MCF 10A (cell line): ENCODE data around the gene TRPM4. TPM values are rescaled to one million over a fixed set of nuclear protein-coding genes. Genes with fewer than 3 reads are reported as not detected.
"Not testable (repeated sequence)": the region's sequence is repeated elsewhere in the genome, so short reads cannot be mapped to it uniquely, and the experiment has no call there.

Experiments used
- BruUV-seq: library from RNA; stranded (reverse); fragments of 400-500 nt; replicated peaks from 2 replicates; lab custom pipeline; 2021; lab: Mats Ljungman, UMichigan
- CTCF ChIA-PET: fragments of 300-600 bp; sonication (Branson Sonifier 250); formaldehyde crosslinking; extraction: SDS; loops from one replicate; lab custom pipeline; 2021; ENCODE audit warnings: antibody characterized with exemption, inconsistent platforms; lab: Yijun Ruan, JAX
- POLR2A ChIA-PET: fragments of 300-600, 350-650 bp; sonication (Branson Sonifier 250); formaldehyde crosslinking; extraction: SDS; loops from one replicate; lab custom pipeline; 2020; ENCODE audit warnings: antibody characterized with exemption, inconsistent platforms; lab: Yijun Ruan, JAX
- DNase-seq: peaks from one replicate; pipeline ENCODE4 v3.0.0-alpha.2; 2018; ENCODE audit not compliant: unreplicated experiment
- H3K27ac Mint-ChIP-seq: one replicate; pipeline ENCODE4 v1.8.0; 2022; ENCODE audit warnings: mild to moderate bottlenecking, low read depth, mixed read lengths; ENCODE audit not compliant: unreplicated experiment
- H3K27me3 Mint-ChIP-seq: one replicate; pipeline ENCODE4 v1.8.0; 2022; ENCODE audit warnings: mixed read lengths; ENCODE audit not compliant: insufficient read depth, unreplicated experiment
- H3K36me3 Mint-ChIP-seq: one replicate; pipeline ENCODE4 v1.8.0; 2022; ENCODE audit warnings: mild to moderate bottlenecking, moderate library complexity, mixed read lengths; ENCODE audit not compliant: insufficient read depth, unreplicated experiment
- H3K4me1 Mint-ChIP-seq: one replicate; pipeline ENCODE4 v1.8.0; 2022; ENCODE audit warnings: mixed read lengths; ENCODE audit not compliant: insufficient read depth, unreplicated experiment
- H3K4me3 Mint-ChIP-seq: one replicate; pipeline ENCODE4 v1.8.0; 2022; ENCODE audit warnings: mild to moderate bottlenecking, moderate library complexity, mixed read lengths; ENCODE audit not compliant: unreplicated experiment
- H3K9me3 Mint-ChIP-seq: one replicate; pipeline ENCODE4 v1.8.0; 2022; ENCODE audit warnings: mixed read lengths; ENCODE audit not compliant: unreplicated experiment
- intact Hi-C: fragments of 100-400 bp; cut with micrococcal nuclease; formaldehyde crosslinking; loops from 2 replicates; pipeline ENCODE4 v1.14.1; 2022
- total RNA-seq: library from RNA; stranded (reverse); gene quantifications from 2 replicates; pipeline ENCODE4 v1.2.3, GENCODE V29; 2022
- TF ChIP-seq, protein P1 (sequence below): fragments of 200-600 bp; IDR thresholded peaks from one replicate; pipeline ENCODE4 v1.8.0; 2022; ENCODE audit warnings: antibody characterized with exemption, mild to moderate bottlenecking; ENCODE audit not compliant: unreplicated experiment

Gene TRPM4
- total RNA-seq, 1 experiment from 2014 or later, result 21.2 TPM

DNA sequence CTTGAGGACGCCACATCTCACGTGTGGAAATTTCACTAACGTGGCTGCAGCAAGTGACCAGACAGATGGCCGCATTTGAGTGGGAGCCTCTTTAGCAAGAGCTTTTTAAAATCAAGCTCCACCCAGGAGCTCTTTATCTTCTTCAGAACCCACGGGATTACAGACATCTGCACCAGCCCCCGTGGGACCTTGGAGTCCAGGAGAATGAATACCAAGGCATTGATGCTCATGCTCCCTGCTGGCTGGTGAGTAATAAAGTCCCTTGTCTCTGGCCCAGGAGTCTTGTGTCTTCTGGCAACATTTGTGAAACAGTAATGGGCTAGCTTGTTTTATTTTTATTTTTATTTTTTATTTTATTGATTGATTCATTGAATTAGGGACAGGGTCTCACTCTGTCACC is 64.4 kb downstream of the TRPM4 start:
- TF ChIP-seq, protein P1, sequence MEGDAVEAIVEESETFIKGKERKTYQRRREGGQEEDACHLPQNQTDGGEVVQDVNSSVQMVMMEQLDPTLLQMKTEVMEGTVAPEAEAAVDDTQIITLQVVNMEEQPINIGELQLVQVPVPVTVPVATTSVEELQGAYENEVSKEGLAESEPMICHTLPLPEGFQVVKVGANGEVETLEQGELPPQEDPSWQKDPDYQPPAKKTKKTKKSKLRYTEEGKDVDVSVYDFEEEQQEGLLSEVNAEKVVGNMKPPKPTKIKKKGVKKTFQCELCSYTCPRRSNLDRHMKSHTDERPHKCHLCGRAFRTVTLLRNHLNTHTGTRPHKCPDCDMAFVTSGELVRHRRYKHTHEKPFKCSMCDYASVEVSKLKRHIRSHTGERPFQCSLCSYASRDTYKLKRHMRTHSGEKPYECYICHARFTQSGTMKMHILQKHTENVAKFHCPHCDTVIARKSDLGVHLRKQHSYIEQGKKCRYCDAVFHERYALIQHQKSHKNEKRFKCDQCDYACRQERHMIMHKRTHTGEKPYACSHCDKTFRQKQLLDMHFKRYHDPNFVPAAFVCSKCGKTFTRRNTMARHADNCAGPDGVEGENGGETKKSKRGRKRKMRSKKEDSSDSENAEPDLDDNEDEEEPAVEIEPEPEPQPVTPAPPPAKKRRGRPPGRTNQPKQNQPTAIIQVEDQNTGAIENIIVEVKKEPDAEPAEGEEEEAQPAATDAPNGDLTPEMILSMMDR, result no peak
- CTCF ChIA-PET, result interaction anchor here (0.8 to 2.3 kb wide), 7 partner anchors 14 to 386 kb away, joined by 3 to 9 read pairs (median 4); partner anchors contain the start of gene HSD17B14
- no peak overlapping the region for H3K4me3 Mint-ChIP-seq
- POLR2A ChIA-PET, result interaction anchor here (0.9 kb wide), 1 partner anchor 10 kb away, joined by 3 read pairs; no protein-coding TSS in a partner anchor
- H3K9me3 Mint-ChIP-seq, result no peaks in the 10 kb centered on the region
- H3K36me3 Mint-ChIP-seq, result peaks cover 3% of the 10 kb centered on the region
- intact Hi-C loops, result loop anchor here (10.0 kb wide), 2 partner anchors 227 to 323 kb away; partner anchors contain the start of genes GYS1 and RUVBL2
- DNase-seq, result no peak
- H3K27ac Mint-ChIP-seq, result no peak overlapping the region
- no peaks in the 10 kb centered on the region for H3K27me3 Mint-ChIP-seq
- H3K4me1 Mint-ChIP-seq, result no peaks in the 10 kb centered on the region
- BruUV-seq, result no TSS peak

DNA sequence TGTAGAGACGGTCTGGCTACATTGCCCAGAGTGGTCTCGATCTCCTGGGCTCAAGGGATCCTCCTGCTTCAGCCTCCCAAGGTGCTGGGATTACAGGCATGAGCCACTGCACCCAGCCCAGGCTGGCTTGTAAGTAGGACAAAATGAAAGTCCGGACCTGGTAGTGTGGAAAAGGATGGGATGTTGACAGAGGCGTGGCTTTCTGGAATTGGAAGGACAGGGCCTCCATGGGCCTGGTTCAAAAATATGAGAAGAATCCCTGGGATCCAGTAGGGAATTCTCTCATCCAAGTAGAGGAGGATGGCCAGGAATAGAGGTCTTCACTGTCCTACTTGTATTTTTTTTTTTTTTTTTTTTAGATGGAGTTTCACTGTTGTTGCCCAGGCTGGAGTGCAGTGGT is 64.9 kb downstream of the TRPM4 start:
- no peaks in the 10 kb centered on the region for H3K9me3 Mint-ChIP-seq
- ChIA-PET CTCF (interaction anchor here (0.8 to 1.8 kb wide), 6 partner anchors 14 to 386 kb away, joined by 3 to 7 read pairs (median 4); partner anchors contain the start of gene HSD17B14), POLR2A (interaction anchor here (0.9 kb wide), 1 partner anchor 10 kb away, joined by 3 read pairs; no protein-coding TSS in a partner anchor)
- BruUV-seq, result no TSS peak
- DNase-seq, result no peak
- H3K27ac Mint-ChIP-seq, result no peak overlapping the region
- H3K36me3 Mint-ChIP-seq, result no peaks in the 10 kb centered on the region
- intact Hi-C loops, result loop anchor here (10.0 kb wide), 2 partner anchors 228 to 322 kb away; partner anchors contain the start of genes GYS1 and RUVBL2
- no peaks in the 10 kb centered on the region for H3K27me3 Mint-ChIP-seq
- no peak overlapping the region for H3K4me3 Mint-ChIP-seq
- TF ChIP-seq, protein P1, result no peak
- H3K4me1 Mint-ChIP-seq, result no peaks in the 10 kb centered on the region

DNA sequence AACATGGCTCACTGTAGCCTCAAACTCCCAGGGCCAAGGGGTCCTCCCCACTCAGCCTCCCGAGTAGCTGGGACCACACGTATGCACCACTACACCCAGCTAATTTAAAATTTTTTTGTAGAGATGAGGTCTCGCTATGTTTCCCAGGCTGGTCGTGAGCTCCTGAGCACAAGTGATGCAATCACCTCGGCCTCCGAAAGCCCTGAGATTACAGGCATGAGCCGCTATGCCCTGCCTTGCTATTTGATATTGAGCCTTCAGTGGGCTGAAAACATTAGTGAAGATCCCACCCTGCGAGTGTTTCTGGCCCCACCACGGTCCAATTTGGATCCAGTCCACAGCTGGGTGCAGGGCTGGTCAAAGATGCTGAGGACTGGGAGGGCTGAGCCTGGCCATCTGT is 65.9 kb downstream of the TRPM4 start:
- no peak overlapping the region for H3K27ac Mint-ChIP-seq
- no peaks in the 10 kb centered on the region for H3K27me3 Mint-ChIP-seq
- CTCF ChIA-PET, result interaction anchor here (0.6 to 1.4 kb wide), 5 partner anchors 10 to 126 kb away, joined by 3 to 7 read pairs (median 3); no protein-coding TSS in a partner anchor
- no peaks in the 10 kb centered on the region for H3K9me3 Mint-ChIP-seq
- H3K36me3 Mint-ChIP-seq, result no peaks in the 10 kb centered on the region
- POLR2A ChIA-PET, result interaction anchor here (0.7 kb wide), 2 partner anchors 49 to 104 kb away, joined by 3 to 4 read pairs; no protein-coding TSS in a partner anchor
- TF ChIP-seq, protein P1, result no peak
- intact Hi-C loops, result loop anchor here (10.0 kb wide), 2 partner anchors 229 to 321 kb away; partner anchors contain the start of genes GYS1 and RUVBL2
- H3K4me1 Mint-ChIP-seq, result no peaks in the 10 kb centered on the region
- BruUV-seq, result no TSS peak
- no peak for DNase-seq
- no peak overlapping the region for H3K4me3 Mint-ChIP-seq

DNA sequence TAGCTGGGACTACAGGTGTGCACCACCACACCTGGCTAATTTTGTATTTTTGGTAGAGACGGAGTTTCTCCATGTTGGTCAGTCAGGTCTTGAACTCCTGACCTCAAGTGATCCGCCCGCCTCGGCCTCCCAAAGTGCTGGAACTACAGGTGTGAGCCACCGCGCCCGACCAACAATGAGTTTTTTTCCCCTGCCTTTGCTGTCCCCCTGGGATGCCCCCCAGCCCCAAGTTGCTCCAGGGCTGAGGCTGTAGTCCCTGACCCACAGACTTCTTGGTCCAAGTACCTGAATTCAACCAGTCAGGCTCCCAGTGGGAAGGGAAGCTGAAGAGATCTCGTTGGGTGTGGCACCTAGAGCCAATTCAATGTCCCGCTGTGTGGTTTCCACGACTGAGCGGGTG is 66.8 kb downstream of the TRPM4 start:
- not testable (repeated sequence) for H3K27me3 Mint-ChIP-seq, H3K4me1 Mint-ChIP-seq, DNase-seq, H3K27ac Mint-ChIP-seq, BruUV-seq, H3K36me3 Mint-ChIP-seq, H3K4me3 Mint-ChIP-seq, H3K9me3 Mint-ChIP-seq
- intact Hi-C loops, result loop anchor here (1.0 to 10.0 kb wide), 3 partner anchors 149 to 320 kb away; partner anchors contain the start of genes GYS1 and RUVBL2
- CTCF ChIA-PET, result interaction anchor here (0.6 to 3.5 kb wide), 13 partner anchors 11 to 322 kb away, joined by 3 to 39 read pairs (median 4); partner anchors contain the start of gene LIN7B
- POLR2A ChIA-PET, result interaction anchor here (1.2 kb wide), 1 partner anchor 75 kb away, joined by 3 read pairs; no protein-coding TSS in a partner anchor
